D721Med (cell line): ENCODE results near the gene EID2B.

Experiments
- DNase-seq: peaks from one replicate; pipeline ENCODE4 v3.0.0; 2011; ENCODE audit warnings: low spot score; ENCODE audit not compliant: insufficient read length
- FAIRE-seq: peaks from 2 replicates; lab custom pipeline; 2011; peaks lifted over from hg19 to GRCh38; lab: Jason Lieb, UNC
- CTCF ChIP-seq: IDR thresholded peaks from 2 replicates; pipeline ENCODE4 v1.5.1; 2012; ENCODE audit warnings: mild to moderate bottlenecking, control low read depth; ENCODE audit not compliant: insufficient read depth; ENCODE audit errors: missing control alignments

The EID2B gene

GRCh38 chr19:39544911-39545310 lies 12.3 kb upstream of the EID2B start:
- no peak for TF ChIP-seq CTCF
- no peak for DNase-seq
- FAIRE-seq = no peak

- FAIRE-seq (no peak), DNase-seq (no peak)
- no peak for TF ChIP-seq CTCF
Observed at GRCh38 chr19:39544226-39544903, 11.7 kb upstream of the EID2B start.

- no peak for TF ChIP-seq CTCF
- no peak for FAIRE-seq
- no peak for DNase-seq
Observed at GRCh38 chr19:39543477-39543857, 10.8 kb upstream of the EID2B start.

GRCh38 chr19:39542206-39542605 lies 9.6 kb upstream of the EID2B start:
- DNase-seq = no peak
- no peak for TF ChIP-seq CTCF
- no peak for FAIRE-seq

- TF ChIP-seq CTCF = no peak
- DNase-seq (no peak), FAIRE-seq (no peak)
Observed at GRCh38 chr19:39540333-39540673, 7.7 kb upstream of the EID2B start.

GRCh38 chr19:39539518-39540332 lies 7.1 kb upstream of the EID2B start, which contains the start of gene EID2:
Gene EID2 (minus strand): TSS chr19:39540161. CDS start chr19:39540079, 82 bp downstream.
- DNase-seq (peak; percentile 93), FAIRE-seq (no peak)
- peak; percentile 83 for TF ChIP-seq CTCF

GRCh38 chr19:39539165-39539517 lies 6.5 kb upstream of the EID2B start:
- no peak for DNase-seq
- FAIRE-seq = no peak
- TF ChIP-seq CTCF = no peak
